NCI-H2227 treated with DMSO at 0.1 percent for 48 hours (cell line): ENCODE data around the gene LINC00632.

Experiments
- DNase-seq: peaks from one replicate; lab custom pipeline; 2025; lab: John Stamatoyannopoulos, UW

Gene LINC00632

GRCh38 chrX:140765043-140765784 is 55.7 kb downstream of the LINC00632 start:
- no peak for DNase-seq

DNA sequence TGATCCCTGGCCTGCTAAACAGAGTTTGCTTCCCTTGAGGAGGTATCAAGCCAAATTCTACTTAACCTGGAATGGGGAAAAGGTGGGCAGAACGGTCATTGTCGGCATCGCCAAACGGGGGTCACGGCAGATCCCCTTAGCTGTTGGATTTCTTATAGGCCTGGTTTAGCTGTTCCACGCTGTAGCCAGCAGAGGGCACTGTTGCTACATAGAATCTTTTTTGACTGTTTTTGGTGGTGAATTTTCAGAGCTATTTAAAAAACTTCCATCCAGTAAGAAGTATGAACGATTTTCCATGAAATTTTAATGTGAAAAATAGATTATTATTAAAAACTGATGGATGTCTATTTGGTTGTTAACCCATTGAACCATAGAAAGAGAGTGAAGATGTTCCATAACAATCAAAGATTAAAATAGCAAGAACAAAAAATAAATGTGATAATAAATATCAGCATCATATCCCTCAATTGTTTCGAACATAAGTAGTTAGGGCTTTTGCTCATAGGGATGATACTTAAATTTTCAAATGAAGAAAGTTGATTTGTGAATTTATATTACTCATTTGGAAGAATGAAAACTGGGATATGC is 56.6 kb downstream of the LINC00632 start:
- peak; percentile 46 for DNase-seq

- DNase-seq: no peak
Measured at GRCh38 chrX:140767646-140768045, 58.1 kb downstream of the LINC00632 start.

DNA sequence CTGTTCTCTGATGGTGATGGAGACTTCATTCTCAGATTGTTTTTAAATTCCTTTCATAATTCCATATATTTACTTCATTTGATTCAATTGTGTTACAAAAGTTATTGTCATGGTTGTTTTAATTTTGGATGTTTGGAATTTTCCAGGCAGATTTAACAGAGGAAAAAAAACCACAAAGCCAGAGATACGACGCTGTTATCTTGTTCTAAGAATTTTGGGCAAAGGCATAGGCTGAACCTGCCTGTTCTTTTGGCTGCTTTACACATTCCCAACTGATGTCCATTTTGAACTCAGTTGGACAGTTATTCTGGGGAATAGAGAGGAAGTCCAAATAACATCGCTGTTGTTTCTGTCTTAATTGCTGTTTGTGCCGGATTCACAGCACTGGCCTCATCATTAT is 65.7 kb downstream of the LINC00632 start:
- DNase-seq: no peak

DNA sequence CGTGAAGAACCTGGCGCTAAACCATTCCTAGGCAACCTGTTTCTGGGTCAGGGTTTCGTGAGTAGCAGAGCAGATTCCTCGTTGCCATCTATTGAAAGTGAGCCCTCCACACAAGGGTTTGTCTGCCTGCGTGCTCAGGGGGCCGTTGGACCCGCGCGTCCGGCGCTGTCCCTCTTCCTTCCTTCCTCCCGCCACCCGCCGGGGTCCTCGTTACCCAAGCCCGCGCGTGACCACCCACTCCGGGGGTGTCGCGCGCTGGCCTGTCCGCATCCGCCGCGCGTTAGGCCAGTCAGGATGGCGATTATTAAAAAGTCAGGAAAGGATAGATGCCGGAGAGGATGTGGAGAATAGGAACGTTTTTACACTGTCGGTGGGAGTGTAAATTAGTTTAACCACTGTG is 66.8 kb downstream of the LINC00632 start:
- DNase-seq: no peak

DNA sequence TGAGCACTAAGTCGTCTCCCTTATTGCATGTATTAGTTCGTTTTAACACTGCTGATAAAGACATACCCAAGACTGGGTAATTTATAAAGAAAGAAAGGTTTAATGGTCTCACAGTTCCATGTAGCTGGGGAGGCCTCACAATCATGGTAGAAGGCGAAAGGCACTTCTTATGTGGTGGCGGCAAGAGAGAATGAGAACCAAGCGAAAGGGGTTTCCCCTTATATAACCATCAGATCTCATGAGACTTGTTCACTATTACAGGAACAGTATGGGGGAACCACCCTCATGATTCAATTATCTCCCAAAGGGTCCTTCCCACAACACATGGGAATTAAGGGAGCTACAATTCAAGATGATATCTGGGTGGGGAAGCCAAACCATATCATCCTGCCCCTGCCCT is 85.1 kb downstream of the LINC00632 start:
- DNase-seq: no peak

DNA sequence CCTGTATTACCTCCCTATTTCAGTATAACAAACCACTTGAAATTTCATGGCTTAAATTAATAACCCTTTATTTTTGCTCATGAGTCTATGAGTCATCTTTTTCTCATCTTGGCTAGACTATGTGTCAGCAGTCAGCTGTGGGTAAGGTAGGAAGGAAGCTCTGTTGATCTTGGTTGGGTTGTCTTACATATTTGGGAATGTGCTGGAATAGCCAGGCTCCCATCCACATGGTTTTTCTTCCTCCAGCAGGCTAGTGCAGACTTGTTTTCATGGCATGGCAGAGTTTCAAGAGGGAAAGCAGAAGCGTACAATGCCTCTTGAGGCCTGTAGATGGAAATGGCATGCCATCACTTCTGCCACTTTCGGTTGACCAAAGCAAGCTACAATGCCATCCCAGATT is 89.7 kb downstream of the LINC00632 start:
- DNase-seq: no peak

DNA sequence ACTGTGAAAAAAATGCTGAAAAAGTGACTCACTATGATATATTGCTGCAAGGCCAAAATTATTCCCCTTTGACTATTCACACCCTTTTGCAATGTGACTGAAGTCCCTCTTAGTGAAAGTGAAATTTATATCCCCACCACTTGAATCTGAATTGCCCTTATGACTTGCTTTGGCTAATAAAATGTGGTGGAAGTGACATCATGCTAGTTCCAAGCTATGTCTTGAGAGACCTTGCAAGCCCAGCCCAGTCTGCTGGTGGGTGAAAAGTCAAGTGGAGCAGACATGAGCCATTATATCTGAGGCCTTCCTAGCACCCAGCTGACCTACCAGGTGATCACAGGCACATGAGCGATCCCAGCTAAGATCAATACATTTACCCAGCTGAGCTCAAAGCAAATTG is 94.7 kb downstream of the LINC00632 start:
- no peak for DNase-seq

- no peak for DNase-seq
Measured at GRCh38 chrX:140815868-140816267, 106.3 kb downstream of the LINC00632 start.

GRCh38 chrX:140817943-140818342 is 108.4 kb downstream of the LINC00632 start:
- no peak for DNase-seq

DNA sequence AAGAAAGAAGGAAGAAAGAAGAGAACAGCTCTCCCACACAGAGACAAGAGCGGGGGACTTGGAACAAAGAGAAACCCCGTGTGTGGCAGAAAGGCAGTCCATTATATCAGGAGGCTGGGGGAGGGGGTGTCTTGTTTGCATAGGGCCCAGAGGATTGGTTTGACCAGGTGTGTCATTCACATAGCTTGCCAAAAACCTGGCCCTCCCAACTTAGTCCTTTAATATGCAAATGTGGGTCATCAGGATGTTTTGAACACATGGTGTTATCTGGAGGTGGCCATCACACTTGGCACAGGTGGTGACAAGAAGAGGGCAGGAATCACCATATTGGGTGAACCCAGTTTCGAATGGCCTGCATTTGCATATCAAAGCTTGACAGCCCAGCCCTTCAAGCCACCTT is 111.7 kb downstream of the LINC00632 start:
- DNase-seq: no peak

DNA sequence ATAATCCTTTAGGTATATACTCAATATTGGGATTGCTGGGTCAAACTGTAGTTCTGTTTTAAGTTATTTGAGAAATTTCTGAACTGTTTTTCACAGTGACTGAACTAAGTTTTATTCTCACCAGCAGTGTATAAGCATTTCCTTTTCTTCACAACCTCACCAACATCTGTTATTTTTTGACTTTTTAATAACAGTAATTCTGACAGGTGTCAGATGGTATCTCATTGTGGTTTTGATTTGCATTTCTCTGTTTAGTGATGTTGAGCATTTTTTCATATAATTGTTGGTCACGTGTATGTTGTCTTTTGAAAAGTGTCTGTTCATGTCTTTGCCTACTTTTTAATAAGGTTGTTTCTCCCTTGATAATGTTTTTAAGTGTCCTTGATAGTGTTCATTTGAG is 112.6 kb downstream of the LINC00632 start:
- DNase-seq: no peak

- DNase-seq: no peak
Measured at GRCh38 chrX:140822861-140823260, 113.3 kb downstream of the LINC00632 start.

GRCh38 chrX:140836874-140837273 is 127.3 kb downstream of the LINC00632 start:
- no peak for DNase-seq
